GM06990 (cell line): Measurements from ENCODE around the gene EML3.

Source experiments
- DNase-seq: peaks from one replicate; pipeline ENCODE4 v3.0.0-alpha.2; 2011; ENCODE audit not compliant: insufficient read length; ENCODE audit errors: extremely low read depth
- H3K27me3 ChIP-seq: replicated peaks from 2 replicates; pipeline ENCODE4 v1.6.0; 2011; ENCODE audit warnings: low read length; ENCODE audit not compliant: control insufficient read depth, insufficient read depth
- H3K36me3 ChIP-seq: 2 replicates; pipeline ENCODE4 v1.5.1; 2011; ENCODE audit warnings: low read length; ENCODE audit not compliant: control insufficient read depth, insufficient read depth
- H3K4me3 ChIP-seq: replicated peaks from 2 replicates; pipeline ENCODE4 v1.5.1; 2011; ENCODE audit warnings: low read depth, mild to moderate bottlenecking, control low read depth, low read length
- CTCF ChIP-seq: IDR thresholded peaks from 2 replicates; pipeline ENCODE4 v1.5.1; 2011; ENCODE audit warnings: low read length, control low read depth, mild to moderate bottlenecking, inconsistent platforms; ENCODE audit not compliant: insufficient read depth, poor library complexity, severe bottlenecking

Gene EML3

GRCh38 chr11:62578541-62578940 is 34.0 kb downstream of the EML3 start:
- no peak for DNase-seq
- no peak for TF ChIP-seq CTCF
- H3K4me3 ChIP-seq = no peak overlapping the region
- no peaks in the 10 kb centered on the region for H3K27me3 ChIP-seq
- H3K36me3 ChIP-seq = peaks cover 17% of the 10 kb centered on the region

GRCh38 chr11:62577046-62577714 is 35.4 kb downstream of the EML3 start:
- peaks cover 15% of the 10 kb centered on the region for H3K36me3 ChIP-seq

GRCh38 chr11:62575837-62576236 is 36.7 kb downstream of the EML3 start:
- peaks cover 19% of the 10 kb centered on the region for H3K36me3 ChIP-seq

More at GRCh38 chr11:62577046-62577714, 35.4 kb downstream of the EML3 start:
- no peaks in the 10 kb centered on the region for H3K27me3 ChIP-seq
- no peak for DNase-seq
- no peak for TF ChIP-seq CTCF
- H3K4me3 ChIP-seq = no peak overlapping the region

GRCh38 chr11:62575156-62575555 is 37.4 kb downstream of the EML3 start:
- Histone ChIP-seq H3K36me3 (peaks cover 25% of the 10 kb centered on the region), H3K4me3 (peak overlapping the region; percentile 71)
- no peak for TF ChIP-seq CTCF

More at GRCh38 chr11:62575837-62576236, 36.7 kb downstream of the EML3 start:
- DNase-seq = no peak
- Histone ChIP-seq H3K27me3 (no peaks in the 10 kb centered on the region), H3K4me3 (no peak overlapping the region)
- TF ChIP-seq CTCF = no peak

DNA sequence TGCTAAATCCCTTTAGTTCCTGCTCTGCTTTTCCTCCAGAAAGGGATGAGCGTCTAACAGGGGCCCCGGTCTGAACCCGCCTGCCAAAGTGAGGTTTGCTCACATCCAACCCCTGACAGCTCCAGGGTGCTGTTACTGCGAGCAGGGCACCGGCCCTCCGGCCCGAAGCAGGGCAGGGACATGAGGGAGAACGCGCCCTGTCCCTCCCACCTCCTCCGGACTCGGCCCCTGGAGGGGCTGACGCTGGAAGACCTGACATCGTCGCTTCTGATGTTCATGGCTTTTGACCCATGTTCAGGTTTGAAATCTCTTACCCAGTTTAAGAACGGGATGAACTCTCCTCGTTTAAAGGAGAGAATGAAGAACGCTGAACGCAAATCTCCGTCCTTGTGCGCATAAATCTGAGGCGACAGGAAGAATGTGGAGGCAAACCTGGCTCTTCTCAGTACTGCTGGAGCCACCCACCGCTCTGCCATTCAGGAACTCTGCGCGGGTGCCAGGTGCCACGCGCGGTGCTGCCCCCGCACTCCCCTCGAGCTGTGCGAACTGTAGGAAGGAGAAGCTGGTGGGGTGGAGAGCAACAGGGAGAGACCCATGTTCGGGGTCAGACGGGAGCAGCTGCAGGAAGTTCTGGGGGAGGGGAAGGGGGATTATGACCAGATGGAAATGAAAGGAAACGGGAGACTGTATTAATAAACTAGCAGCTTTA is 38.1 kb downstream of the EML3 start:
- no peak for DNase-seq
- Histone ChIP-seq H3K27me3 (no peaks in the 10 kb centered on the region), H3K36me3 (peaks cover 28% of the 10 kb centered on the region), H3K4me3 (peak overlapping the region; percentile 71)
- no peak for TF ChIP-seq CTCF

More at GRCh38 chr11:62575156-62575555, 37.4 kb downstream of the EML3 start:
- no peak for DNase-seq
- no peaks in the 10 kb centered on the region for H3K27me3 ChIP-seq
